WTC11 (cell line): ENCODE data around the gene OR10G3. TPM values are rescaled to one million over a fixed set of nuclear protein-coding genes. Genes with fewer than 3 reads are reported as not detected.

Source experiments
- ATAC-seq: fragments of 200-7000 bp; cut with Tn5 transposase; 2 replicates; pipeline ENCODE4 v1.10.0; 2021; ENCODE audit warnings: mild to moderate bottlenecking, moderate library complexity
- CTCF ChIA-PET: fragments of 300-600 bp; sonication (Branson Sonifier 250); formaldehyde crosslinking; loops from one replicate; lab custom pipeline; 2021; ENCODE audit warnings: antibody characterized with exemption; lab: Charles Lee
- POLR2A ChIA-PET: fragments of 350-600 bp; sonication (Branson Sonifier 250); formaldehyde crosslinking; loops from one replicate; lab custom pipeline; 2021; ENCODE audit warnings: antibody characterized with exemption; lab: Charles Lee
- DNase-seq: peaks from one replicate; pipeline ENCODE4 v3.0.0; 2021; ENCODE audit warnings: low spot score
- H3K27ac Mint-ChIP-seq: 2 replicates; pipeline ENCODE4 v1.8.0; 2021; ENCODE audit warnings: mixed read lengths
- H3K27me3 Mint-ChIP-seq: 2 replicates; pipeline ENCODE4 v1.8.0; 2021; ENCODE audit warnings: low read depth, mild to moderate bottlenecking, moderate library complexity, mixed read lengths
- H3K36me3 Mint-ChIP-seq: 2 replicates; pipeline ENCODE4 v1.8.0; 2021; ENCODE audit warnings: mixed read lengths
- H3K4me1 Mint-ChIP-seq: 2 replicates; pipeline ENCODE4 v1.8.0; 2022; ENCODE audit warnings: mixed read lengths
- H3K4me3 Mint-ChIP-seq: 2 replicates; pipeline ENCODE4 v1.8.0; 2021; ENCODE audit warnings: mild to moderate bottlenecking, moderate library complexity, mixed read lengths
- H3K9me3 Mint-ChIP-seq: 2 replicates; pipeline ENCODE4 v1.8.0; 2021; ENCODE audit warnings: mixed read lengths
- ATF2 ChIP-seq: sonication (generic); formaldehyde crosslinking; IDR thresholded peaks from 2 replicates; pipeline ENCODE4 v1.8.1; 2022; ENCODE audit warnings: low read depth, missing genetic modification reagents, borderline replicate concordance
- CDX4 ChIP-seq: fragments of 250-450 bp; sonication (Bioruptor Pico); IDR thresholded peaks from 2 replicates; pipeline ENCODE4 v1.9.0; 2021; ENCODE audit warnings: moderate library complexity, mild to moderate bottlenecking, inconsistent platforms, borderline replicate concordance
- E2F1 ChIP-seq: sonication (generic); formaldehyde crosslinking; IDR thresholded peaks from 2 replicates; pipeline ENCODE4 v1.8.0; 2022; ENCODE audit warnings: mild to moderate bottlenecking, missing genetic modification reagents
- E2F5 ChIP-seq: sonication (generic); formaldehyde crosslinking; IDR thresholded peaks from 2 replicates; pipeline ENCODE4 v1.8.1; 2022; ENCODE audit warnings: mild to moderate bottlenecking, moderate library complexity, missing genetic modification reagents
- FOXK1 ChIP-seq: sonication (generic); formaldehyde crosslinking; IDR thresholded peaks from 2 replicates; pipeline ENCODE4 v1.8.0; 2022; ENCODE audit warnings: mild to moderate bottlenecking, moderate library complexity, missing genetic modification reagents
- IRF1 ChIP-seq: sonication (generic); formaldehyde crosslinking; IDR thresholded peaks from 2 replicates; pipeline ENCODE4 v1.8.0; 2023; ENCODE audit warnings: missing genetic modification reagents
- MAX ChIP-seq: sonication (generic); formaldehyde crosslinking; IDR thresholded peaks from 2 replicates; pipeline ENCODE4 v1.8.0; 2022; ENCODE audit warnings: mild to moderate bottlenecking, missing genetic modification reagents
- NFATC4 ChIP-seq: fragments of 250-450 bp; sonication (Bioruptor Pico); IDR thresholded peaks from 2 replicates; pipeline ENCODE4 v1.9.0; 2021; ENCODE audit warnings: mild to moderate bottlenecking
- NFE2L1 ChIP-seq: sonication (generic); formaldehyde crosslinking; IDR thresholded peaks from 2 replicates; pipeline ENCODE4 v1.8.1; 2023; ENCODE audit warnings: missing genetic modification reagents
- PRDM15 ChIP-seq: sonication (generic); formaldehyde crosslinking; IDR thresholded peaks from 2 replicates; pipeline ENCODE4 v1.8.0; 2022; ENCODE audit warnings: missing genetic modification reagents
- PREB ChIP-seq: sonication (generic); formaldehyde crosslinking; IDR thresholded peaks from 2 replicates; pipeline ENCODE4 v1.8.1; 2022; ENCODE audit warnings: mild to moderate bottlenecking, missing genetic modification reagents, moderate library complexity, borderline replicate concordance
- RORB ChIP-seq: fragments of 250-450 bp; sonication (Bioruptor Pico); IDR thresholded peaks from 2 replicates; pipeline ENCODE4 v1.9.0; 2021; ENCODE audit warnings: mild to moderate bottlenecking
- USF1 ChIP-seq: sonication (generic); formaldehyde crosslinking; IDR thresholded peaks from 2 replicates; pipeline ENCODE4 v1.8.0; 2022; ENCODE audit warnings: mild to moderate bottlenecking, missing genetic modification reagents
- ZBTB21 ChIP-seq: sonication (generic); formaldehyde crosslinking; IDR thresholded peaks from 2 replicates; pipeline ENCODE4 v1.8.1; 2023; ENCODE audit warnings: mild to moderate bottlenecking, missing genetic modification reagents, borderline replicate concordance
- ZNF263 ChIP-seq: sonication (generic); formaldehyde crosslinking; IDR thresholded peaks from 2 replicates; pipeline ENCODE4 v1.8.1; 2022; ENCODE audit warnings: low read depth, mild to moderate bottlenecking, moderate library complexity, missing genetic modification reagents
- ZNF416 ChIP-seq: fragments of 250-450 bp; sonication (Bioruptor Pico); IDR thresholded peaks from 2 replicates; pipeline ENCODE4 v1.9.0; 2021; ENCODE audit warnings: mild to moderate bottlenecking, inconsistent platforms
- ZSCAN18 ChIP-seq: fragments of 250-450 bp; sonication (Bioruptor Pico); IDR thresholded peaks from 2 replicates; pipeline ENCODE4 v2.1.2; 2022; ENCODE audit warnings: mild to moderate bottlenecking, moderate library complexity
- total RNA-seq: library from RNA; stranded (reverse); gene quantifications from 3 replicates; pipeline ENCODE4 v1.2.3, GENCODE V29; 2021

The OR10G3 gene
- total RNA-seq, 1 experiment from 2014 or later = not detected

GRCh38 chr14:21528381-21529348 is 51.2 kb downstream of the OR10G3 start:
- Mint-ChIP-seq H3K27me3 (no peaks in the 10 kb centered on the region), H3K36me3 (peaks cover 33% of the 10 kb centered on the region), H3K4me1 (peaks cover 72% of the 10 kb centered on the region), H3K9me3 (no peaks in the 10 kb centered on the region), H3K27ac (peak overlapping the region; percentile 99), H3K4me3 (peak overlapping the region; percentile 97)
- no peak for DNase-seq
- no peak for ATAC-seq
- TF ChIP-seq ATF2 (CRISPR knock-in tag) = no peak
- no peak for TF ChIP-seq MAX (CRISPR knock-in tag)
- no peak for TF ChIP-seq ZNF263
- TF ChIP-seq PRDM15 (CRISPR knock-in tag) = peak; percentile 72
- 0 out of 2 replicates have a peak, but pooled peaks have one; percentile 27 for TF ChIP-seq ZBTB21
- no peak for TF ChIP-seq USF1 (CRISPR knock-in tag)
- no peak for TF ChIP-seq NFE2L1
- no peak for TF ChIP-seq CDX4 (CRISPR knock-in tag)
- TF ChIP-seq ZNF416 (CRISPR knock-in tag) = no peak
- ChIA-PET CTCF (interaction anchor here (1.0 to 4.5 kb wide), 5 partner anchors 9 to 30 kb away, joined by 4 to 60 read pairs (median 21); partner anchors contain the start of gene METTL3), POLR2A (interaction anchor here (0.5 to 4.5 kb wide), 4 partner anchors 7 to 28 kb away, joined by 4 to 76 read pairs (median 29); partner anchors contain the start of gene METTL3)

GRCh38 chr14:21527318-21527679 is 52.6 kb downstream of the OR10G3 start:
- H3K27me3 Mint-ChIP-seq = no peaks in the 10 kb centered on the region
- peak overlapping the region; percentile 99 for H3K27ac Mint-ChIP-seq
- H3K4me1 Mint-ChIP-seq = peaks cover 78% of the 10 kb centered on the region
- DNase-seq = no peak
- peak overlapping the region; percentile 97 for H3K4me3 Mint-ChIP-seq
- CTCF ChIA-PET = interaction anchor here (1.1 to 4.5 kb wide), 7 partner anchors 11 to 29 kb away, joined by 3 to 60 read pairs (median 21); partner anchors contain the start of gene METTL3
- POLR2A ChIA-PET = interaction anchor here (0.6 to 4.5 kb wide), 13 partner anchors 9 to 1336 kb away, joined by 3 to 76 read pairs (median 7); partner anchors contain the start of genes CHD8, METTL3 and PARP2
- peaks cover 43% of the 10 kb centered on the region for H3K36me3 Mint-ChIP-seq
- ATAC-seq = no peak
- TF ChIP-seq IRF1 (no peak), RORB (CRISPR knock-in tag) (no peak), ZSCAN18 (no peak), E2F5 (CRISPR knock-in tag) (no peak), PREB (CRISPR knock-in tag) (no peak), E2F1 (CRISPR knock-in tag) (no peak), MAX (CRISPR knock-in tag) (no peak), FOXK1 (CRISPR knock-in tag) (no peak), NFATC4 (CRISPR knock-in tag) (no peak)
- no peaks in the 10 kb centered on the region for H3K9me3 Mint-ChIP-seq
